PFSK-1 (cell line): ENCODE results near the gene STUM.

Experiments used
- FOXP2 ChIP-seq: optimal IDR thresholded peaks from 2 replicates; pipeline ENCODE3; 2011; ENCODE audit warnings: borderline replicate concordance, control low read depth, inconsistent platforms; ENCODE audit not compliant: insufficient read depth; ENCODE audit errors: extremely low read length, extremely low read depth
- POLR2AphosphoS5 ChIP-seq: IDR thresholded peaks from 2 replicates; pipeline ENCODE4 v1.6.1; 2012; ENCODE audit warnings: low read depth, mild to moderate bottlenecking, control low read depth, low read length, moderate library complexity
- REST ChIP-seq, 2 experiments: IDR thresholded peaks; 2 replicates each; pipeline versions ENCODE4 v1.6.1 to v1.8.0; 2011 to 2012; ENCODE audit warnings: low read depth in 2 of 2, low read length in 2 of 2, control low read depth in 1 of 2, inconsistent platforms in 1 of 2, mild to moderate bottlenecking in 1 of 2, moderate library complexity in 1 of 2; ENCODE audit not compliant: insufficient read depth in 1 of 2
- SIN3A ChIP-seq: IDR thresholded peaks from 2 replicates; pipeline ENCODE4 v1.6.1; 2012; ENCODE audit warnings: mild to moderate bottlenecking, low read length, moderate library complexity, borderline replicate concordance; ENCODE audit not compliant: insufficient read depth
- TAF1 ChIP-seq: IDR thresholded peaks from 2 replicates; pipeline ENCODE4 v1.6.1; 2012; ENCODE audit warnings: low read length, control low read depth, borderline replicate concordance; ENCODE audit not compliant: insufficient read depth

STUM gene

GRCh38 chr1:226568975-226569741, 20.6 kb downstream of the STUM start:
- no peak for TF ChIP-seq TAF1
- TF ChIP-seq POLR2AphosphoS5: no peak
- TF ChIP-seq FOXP2: no peak
- TF ChIP-seq REST (IDR thresholded peaks at IDR 0.05; ENCODE audit: insufficient read depth in 1 of 2, low read depth in 2 of 2, low read length in 2 of 2): no peak
- no peak for TF ChIP-seq SIN3A

- no peak for TF ChIP-seq TAF1
- no peak for TF ChIP-seq POLR2AphosphoS5
- no peak for TF ChIP-seq SIN3A
- TF ChIP-seq FOXP2: no peak
- TF ChIP-seq REST (IDR thresholded peaks at IDR 0.05; ENCODE audit: insufficient read depth in 1 of 2, low read depth in 2 of 2, low read length in 2 of 2): no peak
Observed at GRCh38 chr1:226569879-226570547, 21.4 kb downstream of the STUM start.

GRCh38 chr1:226571893-226572292, 23.3 kb downstream of the STUM start:
- TF ChIP-seq FOXP2 (no peak), REST (IDR thresholded peaks at IDR 0.05; ENCODE audit: insufficient read depth in 1 of 2, low read depth in 2 of 2, low read length in 2 of 2) (no peak), SIN3A (no peak), TAF1 (no peak), POLR2AphosphoS5 (no peak)

GRCh38 chr1:226572325-226572726, 23.8 kb downstream of the STUM start:
- TF ChIP-seq SIN3A (no peak), TAF1 (no peak)

- TF ChIP-seq POLR2AphosphoS5: no peak
- TF ChIP-seq SIN3A: no peak
- no peak for TF ChIP-seq TAF1
- TF ChIP-seq REST (IDR thresholded peaks at IDR 0.05; ENCODE audit: insufficient read depth in 1 of 2, low read depth in 2 of 2, low read length in 2 of 2): no peak
- TF ChIP-seq FOXP2: no peak
Observed at GRCh38 chr1:226574044-226574443, 25.5 kb downstream of the STUM start.
